ENCODE measurements around the gene TVP23B. TPM values are rescaled to one million over a fixed set of nuclear protein-coding genes. Genes with fewer than 3 reads are reported as not detected.

Gene TVP23B
- total RNA-seq, 4 donors from 2014 or later, result 12.9 to 22.0 (median 19.0) TPM

GRCh38 chr17:18855831-18856569 lies 75.0 kb downstream of the TVP23B start:
- DNase-seq, result peak; percentile 93 to 94
- Histone ChIP-seq H3K4me3 (peak overlapping the region; percentile 55 to 64 (median 60)), H3K9me3 (no peaks in the 10 kb centered on the region), H3K27me3 (no peaks in the 10 kb centered on the region), H3K27ac (peak overlapping the region; percentile 79 to 98 (median 88)), H3K36me3 (no peaks in the 10 kb centered on the region), H3K4me1 (peaks cover 9 to 14% of the 10 kb centered on the region in 2 donors)
- in situ Hi-C loops (cut with MboI; ENCODE audit: low sequenced_read_pairs in 4 of 4), result no loop called here
- ATAC-seq, result peak; percentile 95 to 97
- TF ChIP-seq, protein P1, sequence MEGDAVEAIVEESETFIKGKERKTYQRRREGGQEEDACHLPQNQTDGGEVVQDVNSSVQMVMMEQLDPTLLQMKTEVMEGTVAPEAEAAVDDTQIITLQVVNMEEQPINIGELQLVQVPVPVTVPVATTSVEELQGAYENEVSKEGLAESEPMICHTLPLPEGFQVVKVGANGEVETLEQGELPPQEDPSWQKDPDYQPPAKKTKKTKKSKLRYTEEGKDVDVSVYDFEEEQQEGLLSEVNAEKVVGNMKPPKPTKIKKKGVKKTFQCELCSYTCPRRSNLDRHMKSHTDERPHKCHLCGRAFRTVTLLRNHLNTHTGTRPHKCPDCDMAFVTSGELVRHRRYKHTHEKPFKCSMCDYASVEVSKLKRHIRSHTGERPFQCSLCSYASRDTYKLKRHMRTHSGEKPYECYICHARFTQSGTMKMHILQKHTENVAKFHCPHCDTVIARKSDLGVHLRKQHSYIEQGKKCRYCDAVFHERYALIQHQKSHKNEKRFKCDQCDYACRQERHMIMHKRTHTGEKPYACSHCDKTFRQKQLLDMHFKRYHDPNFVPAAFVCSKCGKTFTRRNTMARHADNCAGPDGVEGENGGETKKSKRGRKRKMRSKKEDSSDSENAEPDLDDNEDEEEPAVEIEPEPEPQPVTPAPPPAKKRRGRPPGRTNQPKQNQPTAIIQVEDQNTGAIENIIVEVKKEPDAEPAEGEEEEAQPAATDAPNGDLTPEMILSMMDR (IDR thresholded peaks at IDR 0.05 in 4 of 5, conservative IDR thresholded peaks at IDR 0.05 in 1 of 5), result no peak
- peak; percentile 66 to 82 for TF ChIP-seq POLR2A (IDR thresholded peaks at IDR 0.05)
- intact Hi-C loops (cut with DNase I; ENCODE audit: low total_unique reads), result no loop called here

Other genes with a start within 250 kb of the TVP23B start
- gene TBC1D28, start 136.8 kb upstream of the TVP23B start, total RNA-seq, result not detected
- 10 to 100 TPM in 1 of 4 donors, 1 to 10 TPM in 3; 2.3 to 10.7 (median 4.8) TPM for gene FOXO3B, start 98.9 kb upstream of the TVP23B start, total RNA-seq
- gene FBXW10, start 37.1 kb upstream of the TVP23B start, total RNA-seq, result under 1 TPM; 0.09 to 0.56 (median 0.41) TPM
- gene PRPSAP2, start 76.9 kb downstream of the TVP23B start, total RNA-seq, result 10 to 100 TPM in 2 of 4 donors, 1 to 10 TPM in 2; 7.9 to 15.8 (median 10.3) TPM
- gene SLC5A10, start 171.0 kb downstream of the TVP23B start, total RNA-seq, result not detected
- gene FAM83G, start 223.6 kb downstream of the TVP23B start, total RNA-seq, result 10 to 100 TPM in 3 of 4 donors, 1 to 10 TPM in 1; 8.2 to 25.6 (median 16.9) TPM